ENCODE measurements around the gene KCNK3.
"Not testable (repeated sequence)": the region's sequence is repeated elsewhere in the genome, so short reads cannot be mapped to it uniquely, and the experiment has no call there.

KCNK3 gene

DNA sequence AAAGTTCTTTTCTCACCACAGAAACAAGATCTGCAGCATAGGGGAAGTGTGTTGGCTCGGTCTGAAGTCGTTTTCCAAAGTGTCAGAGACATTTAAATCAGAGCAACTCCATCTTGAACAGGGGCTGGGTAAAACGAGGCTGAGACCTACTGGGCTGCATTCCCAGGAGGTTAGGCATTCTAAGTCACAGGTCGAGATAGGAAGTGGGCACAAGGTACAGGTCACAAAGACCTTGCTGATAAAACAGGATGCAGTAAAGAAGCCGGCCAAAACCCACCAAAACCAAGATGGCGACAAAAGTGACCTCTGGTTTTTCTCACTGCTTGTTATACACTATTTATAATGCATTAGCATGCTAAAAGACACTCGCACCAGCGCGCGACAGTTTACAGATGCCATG is 68.5 kb downstream of the KCNK3 start:
- DNase-seq: not testable (repeated sequence)

DNA sequence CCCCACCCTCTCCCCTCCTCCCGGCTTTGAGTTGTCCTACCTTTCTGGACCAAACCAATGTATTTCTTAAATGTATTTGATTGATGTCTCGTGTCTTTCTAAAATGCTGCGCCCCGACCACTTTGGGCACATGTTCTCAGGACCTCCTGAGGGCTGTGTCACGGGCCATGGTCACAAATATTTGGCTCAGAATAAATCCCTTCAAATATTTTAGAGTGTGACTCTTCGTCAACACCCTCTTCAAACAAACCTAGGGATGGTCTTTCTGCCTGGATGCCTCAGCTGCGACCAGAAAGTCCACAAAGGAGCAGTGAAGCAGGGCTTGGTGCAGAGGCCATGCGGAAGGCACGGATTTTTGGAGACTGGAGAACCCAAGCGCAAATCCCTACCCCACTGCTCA is 70.5 kb downstream of the KCNK3 start:
- no peak for DNase-seq

DNA sequence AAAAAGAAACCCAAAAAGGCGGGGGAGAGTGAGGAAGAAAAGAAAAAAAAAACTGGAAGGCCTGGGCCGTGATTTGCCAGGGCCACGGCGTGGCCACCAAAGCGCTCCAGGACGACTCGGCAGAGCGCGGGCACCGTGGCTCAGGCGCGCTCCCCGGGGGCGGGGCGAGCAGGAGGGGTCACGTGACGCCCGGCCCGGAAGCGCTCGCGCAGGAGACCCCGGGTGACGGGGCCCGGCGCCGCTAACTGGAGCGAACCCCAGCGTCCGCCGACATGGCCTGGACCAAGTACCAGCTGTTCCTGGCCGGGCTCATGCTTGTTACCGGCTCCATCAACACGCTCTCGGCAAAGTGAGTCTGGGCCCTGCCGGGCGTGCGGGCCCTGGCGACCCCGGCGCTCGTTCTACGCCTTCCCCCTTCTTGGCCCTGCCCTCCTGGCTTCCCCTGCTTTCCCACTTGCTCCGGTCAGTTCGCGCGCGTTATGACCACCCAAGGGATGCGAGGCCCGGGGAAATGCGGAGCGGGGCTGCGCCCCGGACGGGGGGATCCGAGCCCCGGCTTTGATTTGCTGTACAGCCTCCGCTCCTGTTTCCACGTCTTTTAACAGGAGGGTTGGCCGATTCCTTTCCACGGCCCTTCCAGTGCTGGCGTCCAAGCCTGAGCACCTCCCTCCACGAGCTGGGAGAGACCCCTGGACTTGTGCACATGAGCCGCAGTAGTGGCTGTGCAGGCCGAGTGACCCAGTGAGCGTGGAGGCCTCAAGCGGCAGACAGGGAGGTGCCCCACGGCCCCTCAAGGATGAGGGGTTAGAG is 71.8 kb downstream of the KCNK3 start, which contains the start of gene SLC35F6:
Gene SLC35F6, plus strand, starts transcription at position 207 of the 810 bp plus-strand sequence. Its CDS starts 66 bp downstream, at position 273.
- DNase-seq: no peak

DNA sequence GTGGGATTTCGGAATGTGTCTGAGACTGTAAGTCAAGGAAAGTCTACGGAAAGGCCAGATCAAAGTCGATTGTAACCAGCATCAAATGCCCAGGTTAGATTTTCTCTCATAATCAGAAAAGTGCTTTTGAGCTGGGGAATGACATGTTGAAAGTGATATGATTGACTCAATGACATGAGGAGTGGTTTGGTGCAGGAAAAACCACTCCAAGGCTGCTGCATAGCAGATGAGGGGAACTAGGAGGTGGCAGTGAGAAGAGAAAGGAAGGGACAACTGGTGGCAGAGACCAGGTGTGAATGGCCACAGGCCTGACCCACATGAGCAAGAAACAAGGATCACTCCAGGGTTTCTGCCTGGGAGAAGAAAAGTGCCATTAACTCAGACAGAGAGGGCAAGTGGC is 72.4 kb downstream of the KCNK3 start:
- DNase-seq: no peak

DNA sequence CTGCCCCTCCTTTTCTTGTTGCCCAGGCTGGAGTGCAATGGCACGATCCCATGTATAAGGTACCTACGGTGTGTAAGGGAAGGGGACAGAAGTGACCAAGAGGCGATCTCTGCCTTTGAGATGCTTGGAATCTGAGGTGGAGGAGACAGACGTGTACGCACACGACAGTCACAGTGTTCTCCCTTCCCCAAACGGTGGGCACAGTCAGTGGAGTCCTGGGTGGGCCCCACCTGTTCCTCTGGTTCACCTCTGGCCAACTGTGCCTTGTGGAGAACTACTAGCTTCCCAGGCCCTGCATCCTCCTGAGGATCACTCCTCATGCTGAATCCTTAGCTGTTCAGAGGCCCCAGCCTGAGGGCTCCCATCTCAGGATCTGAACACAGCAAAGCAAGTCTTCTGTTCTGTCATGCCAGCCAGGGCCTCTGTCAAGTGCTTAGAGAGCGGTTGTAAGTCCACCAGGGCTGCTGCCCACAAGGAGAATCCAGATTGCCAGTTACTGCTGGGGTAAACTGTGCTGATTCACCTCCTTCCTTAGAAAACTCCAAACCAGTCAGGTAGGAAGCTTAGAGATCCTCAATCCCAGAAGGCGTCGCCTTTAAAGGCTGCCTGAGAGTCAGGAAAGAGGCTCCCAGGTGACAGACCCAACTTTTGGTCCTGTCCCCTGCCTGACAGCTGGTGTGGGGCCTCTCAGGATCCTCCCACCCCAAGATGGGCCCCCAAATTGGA is 73.1 kb downstream of the KCNK3 start:
- no peak for DNase-seq

DNA sequence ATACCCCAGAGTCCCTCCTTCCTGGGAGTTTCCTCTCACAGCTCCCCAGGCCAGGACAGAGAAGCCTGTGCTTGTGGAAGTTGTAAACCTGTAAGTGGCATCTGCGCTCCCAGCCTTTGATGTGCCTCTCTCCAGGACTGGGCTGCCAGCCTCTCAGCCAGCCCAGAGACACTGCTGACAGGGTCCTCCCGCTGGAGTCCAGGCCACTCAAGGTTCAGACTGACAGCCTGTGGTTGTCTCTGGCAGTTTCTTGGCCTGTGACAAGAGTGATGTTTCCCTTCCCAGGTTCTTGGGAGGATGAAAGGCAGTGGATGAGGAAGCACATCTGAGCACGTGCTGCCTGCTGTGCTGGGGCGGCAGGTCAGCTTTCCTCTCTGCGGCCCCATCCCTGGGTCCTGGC is 74.6 kb downstream of the KCNK3 start:
- no peak for DNase-seq

DNA sequence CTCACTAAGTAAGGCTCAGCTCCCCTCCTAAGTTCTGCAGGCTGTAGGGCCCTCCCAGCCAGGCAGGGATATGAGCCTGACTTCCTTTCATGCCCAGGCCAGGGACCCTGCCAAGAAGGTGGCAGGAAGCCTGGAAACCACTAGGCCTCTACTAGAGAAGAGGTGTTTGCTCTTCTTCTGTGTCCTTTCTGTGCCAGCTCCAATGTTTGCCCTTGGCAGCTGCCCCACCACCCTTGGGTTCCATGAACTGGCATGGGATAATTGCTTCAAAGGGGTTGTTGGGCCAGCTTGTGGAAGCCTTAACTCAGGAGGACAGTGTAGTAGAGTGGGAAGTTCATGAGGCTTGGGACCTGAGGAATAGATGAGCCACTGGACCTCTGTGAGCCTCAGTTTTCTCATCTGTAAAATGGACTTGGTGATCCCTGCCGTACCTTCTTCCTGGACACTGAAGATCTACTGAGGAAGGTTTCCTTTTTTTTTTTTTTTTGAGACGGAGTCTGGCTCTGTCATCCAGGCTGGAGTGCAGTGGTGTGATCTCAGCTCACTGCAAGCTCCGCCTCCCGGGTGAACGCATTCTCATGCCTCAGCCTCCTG is 75.5 kb downstream of the KCNK3 start:
- DNase-seq: no peak

DNA sequence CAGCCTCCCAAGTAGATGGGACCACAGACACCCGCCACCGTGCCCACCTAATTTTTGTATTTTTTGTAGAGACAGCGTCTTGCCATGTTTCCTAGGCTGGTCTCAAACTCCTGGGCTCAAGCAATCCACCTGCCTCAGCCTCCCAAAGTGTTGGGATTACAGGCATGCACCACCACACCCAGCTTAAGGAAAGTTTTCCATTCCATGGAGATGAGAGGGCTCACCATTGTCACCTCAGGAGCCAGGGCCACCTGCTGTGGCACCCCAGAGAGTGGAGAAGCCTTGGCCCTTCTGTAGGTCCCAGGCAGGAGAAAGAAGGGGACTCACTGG is 76.2 kb downstream of the KCNK3 start:
- no peak for DNase-seq

DNA sequence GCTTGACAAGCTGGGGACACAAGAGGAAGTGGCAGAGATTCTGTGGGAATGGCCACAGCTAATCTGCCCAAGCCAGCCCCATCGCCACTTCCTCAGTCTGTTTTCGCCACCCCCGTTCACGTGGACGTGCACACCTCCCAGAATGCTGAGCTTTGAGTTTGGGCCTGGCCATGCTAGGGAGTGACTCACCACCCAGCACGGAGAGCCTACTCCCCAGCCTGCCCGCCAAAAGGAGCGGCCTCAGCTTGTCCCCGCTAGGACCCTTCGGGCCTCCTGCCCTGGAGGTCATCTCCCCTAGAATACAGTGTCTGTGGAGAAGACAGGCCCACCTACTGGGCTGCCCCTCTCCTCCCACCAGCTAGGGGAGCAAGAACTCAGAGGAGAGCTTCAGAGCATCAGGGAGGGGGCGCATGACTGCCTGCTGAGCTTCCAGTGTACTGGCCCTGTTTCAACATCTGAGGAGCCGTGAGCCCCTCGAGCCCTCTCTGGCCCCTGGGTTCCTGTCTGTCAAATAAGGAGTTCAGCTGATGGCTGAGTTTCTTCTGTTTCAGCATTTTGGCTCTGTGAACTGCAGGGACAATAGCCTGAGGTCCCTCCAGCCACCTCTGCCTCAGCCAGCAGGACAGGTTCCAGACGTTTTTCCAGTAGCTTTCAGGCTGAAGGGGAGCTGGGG is 76.7 kb downstream of the KCNK3 start:
- no peak for DNase-seq

DNA sequence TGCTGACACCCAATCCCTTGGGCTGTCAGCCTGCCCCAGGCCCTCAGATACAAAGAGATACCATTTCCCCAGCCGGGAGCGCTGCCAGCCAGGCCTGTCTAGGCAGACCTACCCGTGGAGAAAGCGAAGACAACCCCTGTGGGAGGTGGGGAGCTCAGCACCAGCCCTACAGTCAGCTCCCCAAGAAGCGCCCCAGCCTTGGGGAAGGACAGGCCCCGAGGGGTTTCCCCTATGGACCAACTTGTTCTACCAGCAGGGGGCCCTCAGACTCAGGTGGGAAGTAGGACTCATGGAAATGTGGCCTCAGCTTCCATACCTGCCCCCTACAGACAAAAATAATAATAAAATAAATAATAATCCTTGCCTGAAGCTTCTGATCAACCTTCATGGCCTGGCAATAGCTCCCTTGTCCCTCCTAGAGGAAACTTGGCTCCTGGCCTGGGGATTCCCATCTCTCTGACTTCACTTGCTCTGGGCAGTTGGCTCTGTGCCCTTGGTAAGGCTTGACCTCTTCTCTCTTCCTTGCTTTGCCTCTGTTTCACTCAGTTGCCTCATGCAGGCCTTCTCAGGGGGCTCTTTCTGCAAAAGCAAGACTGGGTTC is 78.6 kb downstream of the KCNK3 start:
- no peak for DNase-seq

DNA sequence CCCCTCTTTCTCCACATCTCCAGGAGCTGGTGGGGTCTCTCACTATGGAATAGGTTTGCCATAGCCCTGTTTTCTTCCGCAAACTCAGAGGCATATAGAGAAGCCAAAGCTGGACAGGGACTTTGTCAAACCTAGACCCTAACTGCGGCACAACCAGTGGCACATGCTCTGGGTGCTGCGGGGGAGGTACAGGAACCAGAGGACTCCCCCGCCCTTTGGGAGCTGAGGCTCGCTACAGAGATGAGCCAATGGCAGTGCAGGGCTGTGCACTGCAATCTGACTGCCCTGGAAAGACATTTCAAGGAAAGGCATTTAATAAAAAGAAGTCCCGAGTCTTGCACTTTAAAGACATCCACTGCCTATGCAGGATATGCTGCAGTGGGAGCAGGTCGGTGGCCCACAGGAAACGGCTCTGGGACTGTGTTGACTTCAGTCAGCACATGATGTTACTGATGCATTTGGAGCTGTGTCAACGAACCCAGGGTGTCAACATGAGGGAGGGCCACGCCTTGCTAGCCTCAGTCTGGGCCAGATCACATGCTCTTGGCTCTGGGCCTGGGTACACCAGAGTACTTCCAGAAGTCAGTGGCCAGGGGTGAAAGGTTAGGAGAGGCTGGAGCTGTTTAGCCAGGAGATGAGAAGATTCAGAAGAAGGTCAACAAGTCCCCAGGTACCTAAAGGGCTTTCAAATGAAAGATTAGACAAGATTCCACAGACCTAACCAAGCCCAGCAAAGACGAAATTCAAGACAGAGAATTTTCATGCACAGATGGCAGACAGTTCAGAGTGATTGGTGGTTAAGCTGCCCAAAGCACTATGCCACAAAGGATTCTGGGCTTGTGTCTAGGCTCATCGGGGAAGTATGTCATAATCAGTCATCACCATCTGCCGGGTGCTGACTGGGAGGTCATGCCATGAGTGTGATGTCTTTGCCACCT is 79.8 kb downstream of the KCNK3 start:
- DNase-seq: peak; percentile 23

DNA sequence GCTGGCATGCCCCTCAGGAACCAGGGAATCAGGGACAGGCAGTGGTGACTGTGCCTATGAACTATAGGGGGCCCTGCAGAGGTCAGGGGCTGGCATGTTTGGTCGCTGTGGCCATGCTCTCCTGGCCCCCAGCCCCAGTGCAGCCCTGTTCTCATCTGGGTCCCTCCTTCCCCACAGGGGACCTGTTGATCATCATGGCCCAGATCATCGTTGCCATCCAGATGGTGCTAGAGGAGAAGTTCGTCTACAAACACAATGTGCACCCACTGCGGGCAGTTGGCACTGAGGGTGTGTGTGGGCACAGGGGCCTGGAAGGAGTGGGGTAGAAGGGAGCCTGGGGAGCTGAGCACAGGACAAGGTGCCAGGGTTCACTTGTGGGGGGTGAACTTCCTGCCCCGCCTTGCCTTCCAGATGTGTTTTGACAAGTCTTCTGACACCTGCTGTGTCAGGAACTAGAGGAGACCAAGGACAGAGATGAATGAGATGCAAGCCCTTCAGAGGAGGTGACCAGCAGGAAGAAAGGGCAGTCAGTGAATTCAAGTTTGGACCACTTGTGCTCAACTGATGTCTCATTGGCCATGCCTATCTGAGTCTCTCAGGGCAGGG is 83.8 kb downstream of the KCNK3 start:
- no peak for DNase-seq

DNA sequence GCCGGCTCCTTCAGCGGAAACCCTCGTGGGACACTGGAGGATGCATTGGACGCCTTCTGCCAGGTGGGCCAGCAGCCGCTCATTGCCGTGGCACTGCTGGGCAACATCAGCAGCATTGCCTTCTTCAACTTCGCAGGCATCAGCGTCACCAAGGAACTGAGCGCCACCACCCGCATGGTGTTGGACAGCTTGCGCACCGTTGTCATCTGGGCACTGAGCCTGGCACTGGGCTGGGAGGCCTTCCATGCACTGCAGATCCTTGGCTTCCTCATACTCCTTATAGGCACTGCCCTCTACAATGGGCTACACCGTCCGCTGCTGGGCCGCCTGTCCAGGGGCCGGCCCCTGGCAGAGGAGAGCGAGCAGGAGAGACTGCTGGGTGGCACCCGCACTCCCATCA is 85.6 kb downstream of the KCNK3 start:
- DNase-seq: no peak

DNA sequence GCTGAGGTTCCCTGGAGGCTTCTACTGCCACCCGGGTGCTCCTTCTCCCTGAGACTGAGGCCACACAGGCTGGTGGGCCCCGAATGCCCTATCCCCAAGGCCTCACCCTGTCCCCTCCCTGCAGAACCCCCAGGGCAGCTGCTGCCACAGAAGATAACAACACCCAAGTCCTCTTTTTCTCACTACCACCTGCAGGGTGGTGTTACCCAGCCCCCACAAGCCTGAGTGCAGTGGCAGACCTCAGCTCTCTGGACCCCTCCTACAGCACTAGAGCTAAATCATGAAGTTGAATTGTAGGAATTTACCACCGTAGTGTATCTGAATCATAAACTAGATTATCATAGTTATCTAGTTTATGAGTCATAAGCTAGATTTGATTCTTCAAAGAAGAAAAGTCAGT is 86.0 kb downstream of the KCNK3 start:
- no peak for DNase-seq

DNA sequence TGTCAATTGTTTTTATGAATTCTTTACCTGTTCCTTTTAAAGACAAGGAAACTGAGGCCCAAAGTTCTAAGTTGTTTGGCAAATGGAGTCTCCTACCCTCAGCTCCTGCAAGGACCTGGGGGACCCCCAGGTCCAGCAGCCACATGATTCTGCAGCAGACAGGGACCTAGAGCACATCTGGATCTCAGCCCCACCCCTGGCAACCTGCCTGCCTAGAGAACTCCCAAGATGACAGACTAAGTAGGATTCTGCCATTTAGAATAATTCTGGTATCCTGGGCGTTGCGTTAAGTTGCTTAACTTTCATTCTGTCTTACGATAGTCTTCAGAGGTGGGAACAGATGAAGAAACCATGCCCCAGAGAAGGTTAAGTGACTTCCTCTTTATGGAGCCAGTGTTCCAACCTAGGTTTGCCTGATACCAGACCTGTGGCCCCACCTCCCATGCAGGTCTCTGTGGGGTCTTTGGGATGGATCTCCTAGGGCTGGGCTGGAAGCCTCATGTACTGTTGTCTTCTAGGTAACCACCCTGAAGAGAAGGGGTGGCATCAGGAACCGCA is 87.8 kb downstream of the KCNK3 start:
- no peak for DNase-seq
